Activated CD8-positive, alpha-beta memory T cell treated with anti-CD3 and anti-CD28 coated beads, Interleukin-2, amount 50 U/mL, for 1 hour (primary cell): ENCODE results near the gene DAAM2.

ENCODE experiments used
- DNase-seq: peaks from one replicate; pipeline ENCODE4 v3.0.0-alpha.2; 2020; ENCODE audit errors: extremely low read depth

Gene DAAM2

DNA sequence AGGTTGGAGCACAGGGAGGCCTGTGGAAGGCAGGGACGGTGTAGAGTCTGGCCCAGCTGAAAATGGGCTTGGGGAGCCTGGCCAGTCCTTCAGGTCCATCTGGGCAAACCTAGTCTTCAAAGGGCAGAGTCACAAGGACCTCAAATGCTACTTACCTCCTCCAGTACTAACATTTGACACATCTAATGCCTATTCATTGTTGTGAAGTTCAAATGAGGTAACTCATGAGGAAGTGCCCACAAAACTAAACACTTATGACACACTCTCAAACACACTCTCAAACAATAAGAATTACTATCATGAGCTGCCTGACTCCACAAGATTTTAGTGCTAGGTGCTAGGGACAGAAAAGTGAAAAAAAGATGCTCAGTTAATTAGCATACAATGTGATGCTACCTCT lies 27.1 kb downstream of the DAAM2 start:
- no peak for DNase-seq

DNA sequence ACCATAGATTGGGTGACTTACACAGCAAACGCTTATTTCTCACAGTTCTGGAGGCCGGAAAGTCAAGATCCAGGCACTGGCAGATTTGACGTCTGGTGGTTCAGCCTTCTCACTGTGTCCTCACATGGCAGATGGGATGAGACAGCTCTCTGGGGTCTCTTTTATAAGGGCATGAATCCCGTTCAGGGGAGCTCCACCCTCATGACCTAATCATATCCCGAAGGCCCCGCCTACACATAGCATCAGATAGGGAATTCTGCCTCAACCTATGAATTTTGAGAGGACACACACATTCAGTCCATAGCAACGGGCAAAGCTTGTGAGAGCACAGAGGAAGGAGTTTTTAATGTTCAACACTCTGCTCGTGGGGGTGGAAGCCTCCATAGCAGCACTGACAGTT lies 27.5 kb downstream of the DAAM2 start:
- no peak for DNase-seq

DNA sequence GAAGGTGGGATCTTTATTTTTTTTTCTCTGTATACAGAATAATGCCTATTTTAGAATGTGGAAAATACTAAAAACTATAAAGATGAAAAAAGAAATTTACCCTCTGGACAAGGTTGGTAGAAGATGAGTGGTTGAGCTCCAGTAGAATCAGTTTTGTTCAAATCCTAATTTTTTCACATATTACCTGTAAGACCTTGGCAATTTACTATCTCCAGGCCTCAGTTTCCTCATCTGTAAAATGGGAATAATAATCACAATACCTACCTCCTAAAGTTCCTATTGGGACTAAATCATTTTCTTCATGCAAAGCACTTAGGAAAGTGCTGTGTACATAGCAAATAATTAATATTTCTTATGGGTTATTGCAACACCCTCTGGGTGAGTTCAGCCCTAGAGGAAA lies 28.4 kb downstream of the DAAM2 start:
- DNase-seq, result no peak

DNA sequence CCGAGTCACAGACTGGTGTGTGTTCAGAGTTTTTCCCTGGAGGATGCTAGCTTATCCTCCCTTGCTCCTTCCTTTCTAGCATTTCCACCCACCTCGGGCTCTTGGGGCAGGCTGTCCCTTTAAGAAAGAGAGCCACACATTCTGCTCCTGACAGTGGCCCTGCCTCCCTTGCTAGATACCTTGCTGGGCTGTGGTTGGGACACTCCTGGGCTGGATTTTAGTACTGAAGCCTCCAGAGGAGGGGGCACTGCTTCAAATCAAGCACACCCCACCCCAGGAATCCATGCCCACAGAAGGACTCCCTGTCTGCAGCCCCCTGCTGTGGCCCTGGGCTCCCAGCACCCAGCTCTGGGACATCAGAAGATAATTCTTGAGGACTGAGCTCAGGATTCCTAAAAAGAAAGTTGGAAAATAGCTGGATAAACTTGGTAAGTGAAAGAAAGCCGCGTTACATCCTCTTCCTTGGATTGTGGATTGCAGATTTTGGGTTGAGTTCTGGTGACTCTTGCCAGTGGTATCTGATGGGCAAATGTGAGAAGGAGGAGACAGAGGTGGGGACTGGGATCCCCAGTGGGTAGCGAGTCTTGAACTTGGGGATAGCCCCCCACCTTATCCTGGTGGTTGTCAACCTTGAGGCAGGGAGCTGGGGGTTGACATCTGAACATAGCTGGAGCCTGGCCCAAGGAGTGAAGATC lies 29.0 kb downstream of the DAAM2 start:
- DNase-seq, result no peak

DNA sequence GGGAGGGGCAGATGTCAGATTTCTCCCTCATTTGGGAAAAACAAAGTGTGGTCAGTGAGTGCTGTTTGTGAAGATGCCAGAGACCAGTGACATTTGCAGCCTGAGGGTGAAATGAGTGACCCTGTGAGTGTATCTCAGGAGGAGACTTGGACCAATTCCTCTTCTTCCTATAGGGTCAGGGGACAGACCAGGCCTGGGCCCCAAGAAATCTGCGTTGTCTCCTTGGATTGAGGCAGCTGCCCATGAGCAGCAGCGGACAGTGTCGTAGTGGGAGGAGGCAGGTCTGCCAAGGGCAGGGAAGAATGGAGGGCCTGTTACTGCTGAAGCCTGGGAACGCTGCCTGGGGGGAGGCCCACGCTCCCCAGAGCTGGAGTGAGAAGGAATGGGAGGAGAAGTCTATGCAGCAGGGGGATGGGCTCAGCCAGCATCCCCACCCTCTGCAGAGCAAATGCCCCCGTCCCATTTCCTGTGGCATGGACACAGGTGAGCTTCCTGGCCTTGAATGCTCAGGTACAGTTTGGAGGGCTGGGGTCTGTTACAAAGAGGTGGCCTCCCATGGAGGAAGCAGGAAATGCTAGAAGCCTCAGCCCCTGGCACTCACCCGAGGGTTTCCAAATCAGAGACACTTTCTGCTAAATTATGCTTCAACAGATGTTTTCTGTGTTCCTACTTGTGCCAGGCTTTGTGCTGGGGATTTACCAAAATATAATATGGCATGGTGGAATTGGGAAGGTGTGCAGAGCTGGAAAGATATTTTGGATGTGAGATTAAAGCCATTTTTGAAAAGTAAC lies 29.8 kb downstream of the DAAM2 start:
- DNase-seq, result no peak

DNA sequence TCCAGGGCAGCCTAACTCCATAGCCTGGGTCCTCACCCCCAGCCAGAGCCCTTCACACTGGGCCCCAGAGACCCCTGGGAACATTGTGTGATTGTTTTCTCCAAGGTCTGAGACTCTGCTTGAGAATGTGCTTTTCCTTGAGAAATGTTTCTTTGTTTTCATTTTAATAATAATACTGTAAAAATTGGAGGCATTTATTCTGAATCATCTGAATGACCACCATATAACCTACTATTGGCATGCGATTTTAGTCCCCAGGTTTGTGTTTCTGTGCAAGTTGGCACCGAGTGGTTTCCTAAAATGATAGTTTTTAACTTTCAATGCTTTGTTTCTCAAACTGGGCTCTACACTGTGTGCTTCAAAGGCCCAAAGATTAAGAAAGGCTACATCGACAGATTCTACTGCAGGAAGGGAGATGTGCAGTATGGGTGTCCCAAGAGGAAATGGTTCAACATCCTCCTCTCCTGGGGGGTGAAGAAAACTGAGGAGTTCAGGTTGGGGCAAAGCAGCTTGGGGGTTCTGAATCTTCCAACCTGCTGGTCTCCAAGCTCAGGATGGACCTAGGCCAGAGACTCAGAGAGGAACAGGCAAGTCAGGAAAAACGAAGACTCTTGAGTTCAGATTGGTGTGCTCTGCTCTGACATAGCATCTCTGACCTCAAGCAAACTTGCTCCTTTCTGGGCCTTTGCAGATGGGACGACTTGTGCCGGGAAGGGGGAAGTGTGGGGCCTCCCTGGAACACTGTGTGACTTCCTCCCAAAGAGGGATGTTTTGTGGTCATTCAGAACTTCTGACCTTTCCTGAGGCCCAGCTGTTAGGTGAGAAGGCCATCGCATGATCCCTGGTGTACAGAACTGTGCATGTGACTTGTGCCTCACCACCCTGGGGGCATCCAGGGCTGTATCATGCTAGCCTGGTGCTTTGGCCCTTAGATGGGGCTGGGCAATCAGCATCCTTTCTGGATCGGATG lies 31.0 kb downstream of the DAAM2 start:
- no peak for DNase-seq

DNA sequence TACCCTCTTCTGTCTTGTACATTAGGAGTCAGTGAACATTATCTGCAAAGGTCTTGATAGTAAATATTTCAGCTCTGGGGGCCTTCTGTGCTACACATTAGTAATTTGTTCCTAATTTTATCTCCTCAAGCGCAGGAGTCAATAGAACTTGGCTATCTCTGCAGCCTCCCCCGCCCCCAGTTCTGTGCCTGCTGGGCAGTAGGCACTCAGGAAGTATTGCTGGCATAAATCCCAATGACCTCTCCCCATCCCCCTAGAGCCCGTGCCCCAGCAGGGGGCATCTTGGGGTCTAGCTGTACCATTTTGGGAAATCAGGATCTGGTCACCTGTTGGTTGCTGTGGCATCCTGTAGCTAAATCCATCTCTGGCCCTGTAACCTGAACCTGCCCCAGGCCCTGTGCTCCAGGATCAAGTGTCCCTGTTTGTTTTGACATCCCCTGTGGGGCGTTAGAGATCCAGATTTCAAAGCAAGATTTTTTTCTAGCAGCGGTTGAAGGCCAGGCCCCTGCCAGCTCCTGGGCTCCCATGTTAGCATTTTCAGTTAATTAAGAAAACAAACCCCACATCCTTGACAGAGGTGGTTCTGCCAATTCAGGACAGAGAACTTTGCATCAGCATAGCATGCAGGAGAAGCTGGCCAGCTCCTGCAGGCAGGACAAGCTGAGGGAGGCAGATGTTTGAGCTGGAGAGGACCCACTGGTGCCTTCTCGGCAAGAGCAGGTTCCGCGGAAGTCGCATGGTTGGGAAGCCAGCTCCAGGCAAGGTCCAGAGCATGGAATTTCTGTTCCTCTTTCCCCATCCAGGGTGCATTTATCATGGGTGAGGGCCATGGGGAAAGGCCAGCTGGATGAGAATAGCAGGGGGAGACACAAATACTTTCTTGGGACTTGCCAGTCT lies 32.1 kb downstream of the DAAM2 start:
- DNase-seq, result no peak

DNA sequence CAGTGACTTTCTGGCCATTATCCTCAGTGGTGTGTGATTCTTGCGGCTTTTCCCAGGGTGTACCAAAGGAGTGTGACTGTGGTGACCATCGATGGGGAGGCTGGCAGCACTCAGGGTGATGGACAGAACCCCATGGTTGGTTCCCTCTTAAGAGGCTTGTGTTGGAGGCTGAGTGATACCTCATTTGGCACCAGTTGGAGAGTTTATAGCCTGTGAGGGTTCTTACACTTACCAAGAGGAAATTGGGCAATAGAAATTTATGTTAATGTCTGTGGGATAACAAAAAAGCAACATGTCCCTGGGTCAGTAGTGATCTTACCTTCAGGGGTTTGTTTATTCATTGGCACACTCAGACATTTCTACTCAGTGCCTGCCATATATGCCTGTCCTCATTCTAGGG lies 37.2 kb downstream of the DAAM2 start:
- no peak for DNase-seq

DNA sequence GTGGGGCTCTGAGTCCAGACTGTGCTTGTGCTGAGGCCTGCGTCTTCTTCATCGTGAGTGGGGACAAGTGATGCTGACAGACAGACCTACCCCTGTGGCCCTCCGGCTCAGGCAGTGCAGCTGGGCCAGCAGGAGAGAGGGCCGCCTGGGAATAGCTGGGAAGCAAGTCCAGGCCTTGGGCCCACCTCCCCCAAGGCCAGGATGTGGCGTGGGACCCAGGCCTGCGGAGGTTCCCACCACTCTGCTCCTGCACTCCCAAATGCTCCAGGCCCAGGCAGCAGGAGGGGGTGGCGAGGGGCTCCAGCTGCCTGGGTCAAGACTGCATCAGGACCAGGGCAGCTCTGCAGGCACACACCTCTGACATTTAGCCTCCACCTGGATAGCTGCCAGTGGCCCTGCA lies 38.3 kb downstream of the DAAM2 start:
- no peak for DNase-seq

DNA sequence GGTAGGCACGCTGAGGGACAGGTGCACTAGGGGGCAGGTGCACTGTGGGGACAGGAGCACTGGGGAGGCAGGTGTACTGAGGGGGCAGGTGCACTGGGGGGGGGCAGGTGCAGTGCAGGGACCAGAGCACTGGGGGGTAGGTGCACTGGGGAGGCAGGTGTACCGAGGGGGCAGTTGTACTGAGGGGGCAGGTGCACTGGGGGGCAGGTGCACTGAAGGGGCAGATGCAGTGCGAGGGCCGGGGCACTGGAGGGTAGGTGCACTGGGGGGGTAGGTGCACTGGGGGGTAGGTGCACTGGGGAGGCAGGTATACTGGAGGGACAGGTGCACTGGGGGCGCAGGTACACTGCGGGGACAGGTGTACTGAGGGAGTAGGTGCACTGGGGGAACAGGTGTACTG lies 39.5 kb downstream of the DAAM2 start:
- DNase-seq, result no peak

DNA sequence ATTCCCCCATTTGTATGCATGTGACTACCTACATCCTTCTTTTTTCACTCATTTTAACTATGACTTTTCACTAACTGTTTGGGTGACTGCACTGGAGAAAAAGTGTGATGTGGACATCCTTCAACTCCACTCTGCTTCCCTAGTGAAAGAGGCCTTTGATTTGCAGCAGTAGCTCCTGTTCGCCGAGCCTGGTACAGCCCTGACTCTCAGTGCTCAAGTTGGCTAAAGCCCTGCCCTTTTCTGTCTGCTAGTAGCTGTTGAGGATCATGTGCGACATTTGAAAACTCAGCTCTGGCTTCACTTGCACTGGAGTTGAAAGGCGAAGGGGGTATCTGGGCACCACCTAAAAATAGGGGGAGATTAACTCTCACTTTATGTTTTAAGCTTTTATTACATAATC lies 42.1 kb downstream of the DAAM2 start:
- DNase-seq, result no peak

DNA sequence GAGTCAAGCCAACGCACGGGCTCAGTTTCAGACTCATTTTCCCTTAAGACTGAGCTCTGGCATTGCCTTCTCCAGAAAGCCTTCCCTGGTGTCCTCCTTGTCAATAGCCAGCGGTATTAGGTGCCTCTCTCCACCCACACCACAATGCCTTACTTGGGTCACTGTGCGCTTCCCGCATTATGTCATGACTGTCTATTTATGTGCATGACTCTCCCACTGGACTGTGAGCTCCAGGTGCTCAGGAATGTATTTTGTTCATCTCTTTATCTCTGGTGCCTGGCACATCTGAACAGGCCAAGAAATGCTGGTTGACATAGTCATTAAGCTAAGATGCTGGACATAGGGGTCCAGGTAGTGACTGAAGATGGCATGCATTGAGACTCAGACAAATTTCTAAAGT lies 42.7 kb downstream of the DAAM2 start:
- no peak for DNase-seq

DNA sequence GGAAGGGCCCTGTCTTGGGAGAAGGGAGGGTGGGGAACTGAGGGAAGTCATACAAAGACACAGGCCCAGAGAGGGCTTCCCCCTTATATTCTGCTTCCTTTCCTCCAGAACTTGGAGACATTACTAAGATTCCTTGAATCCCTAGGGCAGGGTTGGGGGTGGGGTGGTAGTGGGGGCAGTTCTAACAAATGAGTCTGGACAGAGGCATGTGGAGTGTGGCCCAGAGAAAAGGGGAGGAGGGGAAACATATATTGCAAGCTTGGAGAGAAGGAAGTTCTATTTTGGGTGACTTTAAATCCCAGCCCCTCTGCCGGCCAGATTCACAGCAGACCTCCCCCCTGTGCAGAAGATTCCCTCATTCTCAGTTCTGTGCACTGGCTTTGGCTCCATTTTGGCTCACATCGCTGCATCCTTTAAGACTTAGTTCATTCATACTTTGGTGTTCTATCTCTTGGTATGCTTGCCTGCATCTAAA lies 43.7 kb downstream of the DAAM2 start:
- DNase-seq, result no peak

DNA sequence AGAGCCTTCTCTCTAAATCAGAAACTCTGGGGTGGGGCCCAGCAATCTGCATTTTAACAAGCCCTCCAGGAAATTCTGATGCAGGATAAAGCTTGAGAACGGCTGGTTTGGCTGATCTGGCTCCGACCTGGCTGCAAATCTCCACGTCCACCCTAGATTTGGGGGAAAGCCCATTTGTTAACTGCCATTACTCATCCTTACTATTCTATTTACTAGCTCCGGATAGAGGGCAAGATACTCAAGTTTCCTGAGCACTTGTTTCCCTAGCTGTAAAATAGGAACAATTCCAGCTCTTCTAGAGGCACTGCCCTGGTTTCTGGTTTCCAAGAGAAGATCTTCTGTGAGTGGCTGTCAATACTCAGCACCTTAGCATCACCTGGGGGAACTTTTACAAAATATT lies 44.4 kb downstream of the DAAM2 start:
- DNase-seq, result no peak

DNA sequence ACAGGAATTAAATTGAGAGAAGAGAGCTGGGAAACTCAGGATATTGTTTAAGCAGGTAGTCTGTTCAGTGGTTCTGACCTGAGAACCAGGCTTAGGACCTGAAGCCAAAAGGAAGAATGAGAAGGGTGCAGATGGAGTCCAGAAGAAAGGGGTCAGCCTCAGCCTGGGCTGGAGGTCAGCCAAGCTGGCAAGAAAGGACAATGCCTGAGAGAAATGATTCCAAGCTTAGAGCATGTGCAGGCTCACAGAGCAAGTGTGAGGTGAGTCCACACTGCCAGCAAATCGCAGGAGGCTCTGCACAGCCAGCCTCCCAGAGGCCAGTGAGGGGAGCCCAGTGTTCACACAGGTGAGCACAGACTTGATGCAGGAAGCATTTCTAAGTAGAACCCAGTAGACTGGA lies 47.3 kb downstream of the DAAM2 start:
- DNase-seq, result no peak

DNA sequence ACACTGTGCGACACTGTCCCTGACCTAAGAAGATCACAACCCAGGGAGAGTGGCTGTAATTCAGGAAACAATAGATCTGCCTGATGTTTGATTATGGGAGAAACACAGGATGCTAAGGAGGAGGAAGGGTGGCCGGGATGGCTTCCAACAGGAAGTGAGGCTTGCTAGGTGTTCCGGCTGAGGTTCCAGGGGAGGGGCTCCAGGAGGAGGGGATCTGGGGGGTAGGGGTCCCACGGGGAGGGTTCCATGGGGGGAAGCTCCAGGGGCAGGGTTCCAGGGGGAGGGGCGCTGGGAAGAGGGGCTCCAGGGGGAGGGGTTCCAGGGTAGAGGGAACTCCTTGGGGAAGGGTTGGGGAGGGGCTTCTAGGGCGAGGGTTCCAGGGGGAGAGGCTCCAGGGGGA lies 48.6 kb downstream of the DAAM2 start:
- DNase-seq, result no peak

DNA sequence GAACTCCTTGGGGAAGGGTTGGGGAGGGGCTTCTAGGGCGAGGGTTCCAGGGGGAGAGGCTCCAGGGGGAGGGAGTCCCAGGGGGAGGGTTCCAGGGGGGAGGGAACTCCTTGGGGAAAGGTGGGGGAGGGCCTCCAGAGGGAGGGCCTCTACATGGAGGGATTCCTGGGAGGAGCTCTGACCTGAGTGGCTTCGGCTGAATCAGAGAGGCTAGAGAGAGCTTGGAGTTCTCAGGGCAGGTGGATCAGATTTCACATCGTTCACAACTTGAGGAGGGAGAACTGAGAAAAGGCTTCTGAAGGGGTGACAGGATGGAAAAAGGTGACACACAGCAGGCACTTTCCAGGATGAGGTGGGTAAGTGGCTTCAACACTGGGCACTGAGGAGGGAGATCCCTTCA lies 49.1 kb downstream of the DAAM2 start:
- no peak for DNase-seq

DNA sequence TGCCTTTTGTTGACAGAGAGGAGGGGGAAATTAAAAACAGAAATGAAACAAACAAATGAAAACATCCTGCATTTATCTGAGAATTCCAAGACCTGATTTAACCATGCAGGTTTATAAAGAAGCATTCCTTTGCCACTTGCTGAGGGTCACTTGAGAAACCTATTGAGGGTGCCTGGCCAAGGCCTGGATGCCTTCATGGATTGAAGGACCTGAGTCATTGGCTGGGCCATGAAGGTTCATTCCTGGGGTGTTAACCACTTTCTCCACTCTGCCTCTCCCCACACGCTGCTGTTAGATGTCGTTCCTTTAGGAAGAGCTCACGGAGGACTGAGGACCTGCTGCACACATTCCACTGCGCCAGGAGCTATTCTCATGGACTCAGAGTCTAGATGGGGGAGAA lies 49.7 kb downstream of the DAAM2 start:
- DNase-seq, result no peak

DNA sequence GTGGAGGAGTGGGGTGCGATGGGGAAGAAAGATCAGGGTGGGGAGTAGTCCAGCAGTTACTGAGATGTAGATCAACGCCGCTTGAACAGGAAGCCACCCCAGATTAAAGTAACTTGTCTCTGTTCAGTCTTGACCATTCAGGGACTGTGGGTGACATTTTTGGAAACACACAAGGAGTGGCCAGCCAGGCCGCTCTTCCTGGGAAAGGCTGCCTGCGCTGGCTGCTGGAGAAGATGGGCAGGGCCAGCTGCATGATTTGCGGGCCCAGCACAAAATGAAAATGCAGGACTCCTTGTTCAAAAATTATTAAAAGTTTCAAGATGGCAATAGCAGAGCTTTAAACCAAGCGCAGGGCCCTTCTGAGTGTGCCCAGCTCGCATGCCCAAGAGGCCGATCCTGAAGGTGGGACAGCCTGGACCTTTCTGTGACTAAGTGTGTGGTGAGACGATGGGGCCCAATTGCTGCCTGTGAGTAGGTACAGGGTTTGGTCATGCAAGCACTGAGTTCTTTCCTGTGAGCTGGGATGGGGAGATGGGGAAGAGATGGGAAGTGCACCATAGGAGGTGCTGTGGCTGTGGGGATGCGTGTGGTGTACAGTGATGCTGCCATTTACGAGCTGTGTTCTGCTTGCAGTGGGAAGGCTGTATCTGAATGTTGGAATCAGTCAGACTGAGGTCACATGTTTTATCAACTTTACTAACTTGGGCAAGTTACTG lies 51.3 kb downstream of the DAAM2 start:
- no peak for DNase-seq

DNA sequence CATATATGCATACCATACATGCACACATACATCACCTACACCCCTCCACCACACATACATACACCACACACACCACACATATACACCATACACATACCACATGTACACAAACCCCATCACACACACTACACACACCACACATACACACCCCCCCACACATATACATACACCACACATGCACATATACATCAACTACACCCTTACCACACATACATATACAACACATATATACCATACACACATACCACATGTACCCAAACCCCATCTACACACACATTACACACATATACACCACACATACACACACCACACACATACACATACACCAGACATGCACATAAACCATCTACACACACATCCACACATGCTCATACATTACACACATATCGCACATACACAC lies 52.7 kb downstream of the DAAM2 start:
- DNase-seq, result no peak

DNA sequence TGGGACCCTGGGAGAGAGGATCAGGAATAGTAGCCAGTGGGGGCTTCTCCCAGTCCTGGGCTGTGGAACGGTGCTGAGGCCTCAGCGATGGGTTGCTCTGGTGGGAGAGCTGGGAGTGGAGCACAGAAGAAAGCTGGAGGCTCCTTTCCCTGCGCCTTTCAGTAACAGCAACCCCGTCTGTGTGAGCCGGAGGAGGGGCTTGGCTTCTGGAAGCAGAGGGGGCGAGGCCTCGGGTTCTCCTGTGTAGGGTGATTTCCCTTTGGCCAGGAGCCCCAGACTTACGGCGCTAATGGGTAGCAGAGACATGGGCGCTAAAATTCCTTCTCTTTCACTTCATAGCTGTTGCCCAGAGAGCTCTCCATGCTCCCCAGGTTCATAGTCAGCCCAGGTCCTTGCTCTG lies 55.0 kb downstream of the DAAM2 start:
- no peak for DNase-seq
